NCI-H1436 (cell line): ENCODE data around the gene POLN.
"Not testable (repeated sequence)": the region's sequence is repeated elsewhere in the genome, so short reads cannot be mapped to it uniquely, and the experiment has no call there.

Source experiments
- DNase-seq: peaks from one replicate; lab custom pipeline; 2025; lab: John Stamatoyannopoulos, UW

POLN gene

GRCh38 chr4:2275044-2275397 is 33.1 kb upstream of the POLN start:
- not testable (repeated sequence) for DNase-seq

- DNase-seq = no peak
Observed at GRCh38 chr4:2274320-2275043, 32.6 kb upstream of the POLN start.

DNA sequence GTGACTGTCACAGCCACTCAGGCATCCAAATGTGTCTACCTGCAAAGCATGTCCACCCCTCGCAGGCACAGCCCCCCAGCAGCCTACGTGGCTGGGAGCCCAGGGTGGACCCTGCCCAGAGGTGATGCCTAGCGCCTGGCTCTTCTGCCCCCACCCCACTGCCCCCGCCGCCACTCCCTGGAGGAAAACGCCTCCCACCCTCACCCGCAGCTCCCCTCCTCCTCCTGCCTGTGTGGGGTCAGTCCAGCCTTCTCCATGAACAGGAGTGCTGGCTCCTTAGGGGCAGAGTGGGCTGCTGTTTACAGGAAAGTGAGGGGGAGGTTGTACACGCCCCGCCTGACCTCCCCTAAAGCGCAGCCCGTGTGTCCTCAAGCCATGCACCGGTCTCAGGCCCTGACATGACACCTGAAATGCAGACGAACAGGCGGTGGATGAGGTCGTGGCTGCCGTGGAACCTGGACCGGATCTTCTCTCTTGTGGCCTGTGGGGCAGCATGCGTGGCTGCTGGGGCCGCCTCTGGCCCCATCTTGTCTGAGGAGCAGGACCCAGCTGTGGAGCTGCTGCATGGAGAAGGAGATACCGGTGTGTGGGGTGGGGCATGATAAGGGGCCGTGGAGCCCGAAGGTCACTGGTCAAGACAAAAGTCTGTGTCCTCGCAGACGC is 31.9 kb upstream of the POLN start:
- no peak for DNase-seq

GRCh38 chr4:2273221-2273620 is 31.3 kb upstream of the POLN start:
- no peak for DNase-seq

DNA sequence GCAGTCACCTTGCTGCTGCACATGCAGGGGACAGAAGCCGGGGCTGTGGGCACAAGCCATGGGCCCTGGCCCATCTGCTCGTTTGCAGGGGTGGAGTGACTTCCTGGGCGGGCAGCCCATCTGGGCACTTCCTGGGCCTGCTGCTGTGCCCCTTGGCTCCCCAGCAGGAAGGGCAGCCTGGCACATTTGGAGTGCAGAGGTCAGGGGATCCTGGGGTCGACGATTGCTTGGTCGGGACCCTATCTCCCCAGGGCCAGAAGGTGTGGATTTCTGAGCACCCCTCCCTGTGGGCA is 30.9 kb upstream of the POLN start:
- no peak for DNase-seq

DNA sequence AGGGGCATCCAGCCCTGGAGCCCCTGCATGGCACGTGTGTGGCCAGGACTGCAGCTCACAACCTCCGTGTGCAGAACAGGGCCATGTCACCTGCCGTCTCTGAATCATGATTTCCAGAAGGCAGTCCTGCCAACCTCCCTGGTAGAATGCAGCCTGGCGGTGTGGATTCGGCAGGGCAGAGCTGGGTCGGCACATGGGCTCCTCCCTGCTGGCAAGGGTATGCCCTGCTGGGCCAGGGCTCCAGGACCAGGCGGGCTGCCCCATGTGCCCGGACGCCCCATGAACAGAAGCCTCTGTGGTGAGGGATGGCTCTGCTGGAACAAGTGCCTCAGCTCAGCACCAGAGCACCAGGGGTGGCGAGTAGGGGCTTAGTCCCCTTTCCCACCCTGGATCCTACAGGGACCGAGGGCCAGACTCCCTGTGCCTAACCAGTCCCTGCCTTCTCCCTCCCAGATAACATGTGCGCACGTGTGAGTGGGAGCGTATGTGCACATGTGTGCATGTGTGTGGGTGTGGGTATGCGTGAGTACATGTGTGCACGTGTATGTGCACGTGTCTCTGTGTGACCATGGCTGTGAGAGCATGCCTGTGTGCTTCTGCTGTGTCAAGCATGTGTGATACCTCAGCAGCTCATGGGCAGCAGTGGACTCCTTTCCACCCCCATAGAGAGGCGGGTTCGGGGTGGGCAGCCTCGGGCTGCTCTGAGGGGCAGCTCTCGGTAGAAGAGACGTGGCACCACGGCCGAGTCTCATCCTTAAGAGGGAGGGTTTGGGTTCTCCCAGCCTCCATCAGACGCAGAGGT is 30.3 kb upstream of the POLN start:
- no peak for DNase-seq

DNA sequence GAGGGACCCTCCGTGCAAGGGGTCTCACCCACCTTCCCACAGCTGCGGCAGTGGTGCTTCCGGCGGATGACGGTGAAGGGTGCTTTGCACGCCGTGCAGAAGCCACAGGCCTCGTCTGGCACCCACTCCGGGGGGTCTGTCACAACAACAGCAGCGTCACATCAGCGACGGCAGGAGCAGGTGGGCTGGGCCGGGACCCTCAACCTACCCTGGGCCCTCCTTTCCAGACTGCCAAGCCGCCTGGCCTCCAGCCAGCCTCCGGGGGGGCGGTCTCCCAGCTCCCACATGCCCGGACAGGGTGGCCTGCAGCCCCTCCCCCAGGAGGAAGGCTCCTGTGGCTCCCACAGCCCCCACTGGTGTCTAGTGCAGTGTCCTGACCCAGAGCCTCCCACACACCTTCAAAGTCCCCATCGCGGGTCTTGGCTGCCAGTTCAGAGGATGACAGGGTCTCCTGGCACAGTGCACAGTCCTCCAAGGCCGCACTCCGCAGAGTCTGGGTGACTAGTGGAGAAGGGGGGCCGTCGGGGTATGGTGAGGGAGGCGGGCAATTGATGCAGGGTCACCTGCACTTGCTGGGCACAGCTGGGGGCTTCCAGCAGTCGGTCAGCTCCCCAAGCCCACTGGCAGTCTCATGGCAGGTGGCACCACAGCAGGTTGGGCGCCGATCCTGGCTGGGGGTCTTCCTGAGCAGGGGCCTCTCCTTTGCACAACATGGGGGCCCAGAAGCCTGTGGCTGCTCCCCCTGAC is 29.5 kb upstream of the POLN start:
- DNase-seq = no peak

DNA sequence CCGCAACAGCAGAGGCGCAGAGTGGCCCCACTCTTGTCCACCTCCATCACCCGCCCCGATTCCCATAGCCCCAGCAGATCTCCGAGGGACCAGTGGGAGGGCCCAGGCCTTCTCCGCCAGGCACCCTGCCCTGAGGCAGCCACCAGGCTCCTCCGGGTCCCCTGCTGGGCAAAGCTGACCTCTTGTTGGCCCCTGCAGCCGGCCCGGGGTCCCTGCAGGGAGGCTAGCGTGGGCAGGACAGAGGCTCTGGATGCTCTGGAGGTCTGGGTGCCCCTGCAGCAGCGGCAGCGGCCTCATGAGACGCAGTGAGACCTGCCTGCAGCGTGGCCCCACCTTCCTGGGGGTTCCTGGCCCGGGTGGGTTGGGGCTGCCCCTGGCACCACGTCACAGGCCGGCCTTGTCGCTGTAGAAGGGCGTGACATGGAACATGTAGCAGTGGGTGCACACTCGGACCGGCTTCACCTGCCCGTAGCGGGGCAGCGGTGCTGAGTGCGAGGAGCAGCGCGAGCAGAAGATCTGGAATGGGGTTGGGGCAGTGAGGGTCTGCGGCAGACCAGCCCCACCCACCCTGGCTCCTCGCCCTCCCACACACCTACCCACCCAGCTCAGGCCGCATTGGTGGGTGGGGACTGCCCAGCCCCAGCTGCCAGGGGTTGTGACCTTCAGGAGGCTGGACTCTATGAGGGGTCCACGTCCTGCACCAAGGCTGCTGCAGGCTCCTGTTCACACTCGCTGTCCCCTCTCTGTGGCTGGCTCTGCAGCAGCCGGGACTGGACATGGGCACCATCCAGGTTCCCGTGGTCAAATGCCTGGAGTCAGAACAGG is 28.6 kb upstream of the POLN start:
- DNase-seq = no peak

GRCh38 chr4:2269618-2270163 is 27.8 kb upstream of the POLN start:
- no peak for DNase-seq

GRCh38 chr4:2269206-2269531 is 27.2 kb upstream of the POLN start:
- no peak for DNase-seq

DNA sequence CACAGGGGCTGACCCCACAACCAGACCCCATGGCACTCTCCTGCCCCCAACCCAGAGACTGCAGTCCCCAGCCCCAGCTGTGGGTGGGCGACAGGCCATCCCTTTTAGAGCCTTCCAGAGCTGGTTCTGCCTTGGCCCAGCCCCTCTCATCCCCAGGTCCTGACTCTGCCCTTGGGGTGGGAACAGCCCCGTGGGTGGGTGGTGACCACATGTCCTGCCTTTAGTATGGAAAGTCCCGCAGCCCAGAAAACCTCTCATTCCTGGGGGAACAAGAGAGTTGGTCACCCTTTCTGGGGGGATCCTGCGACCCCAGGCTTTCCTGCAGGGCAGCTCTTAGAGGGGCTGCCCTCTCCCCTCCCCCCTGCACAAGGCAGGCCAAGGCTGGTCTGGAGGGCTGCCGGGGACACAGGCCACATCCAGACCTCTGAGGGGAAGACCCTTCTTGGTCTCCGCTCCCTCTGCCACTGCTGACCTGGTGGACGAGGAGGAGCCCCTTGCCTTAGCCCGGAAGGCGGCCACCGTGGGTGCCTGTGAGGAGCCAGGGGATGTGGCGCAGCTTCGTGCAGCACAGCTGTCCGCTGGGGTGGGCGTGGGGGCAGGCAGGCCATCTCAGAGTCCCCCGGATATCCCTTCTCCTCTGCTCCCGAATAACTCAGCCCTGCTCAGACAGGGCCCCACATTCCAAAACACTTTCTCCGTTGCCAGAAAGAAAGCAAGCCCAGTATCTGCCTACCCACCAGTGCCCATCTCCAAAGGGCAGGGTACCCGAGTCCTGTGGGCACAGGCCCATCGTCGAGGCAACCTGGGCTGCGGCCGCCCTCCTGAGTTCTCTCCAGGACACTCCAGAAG is 26.7 kb upstream of the POLN start:
- no peak for DNase-seq

GRCh38 chr4:2267841-2268240 is 25.9 kb upstream of the POLN start:
- DNase-seq = no peak

DNA sequence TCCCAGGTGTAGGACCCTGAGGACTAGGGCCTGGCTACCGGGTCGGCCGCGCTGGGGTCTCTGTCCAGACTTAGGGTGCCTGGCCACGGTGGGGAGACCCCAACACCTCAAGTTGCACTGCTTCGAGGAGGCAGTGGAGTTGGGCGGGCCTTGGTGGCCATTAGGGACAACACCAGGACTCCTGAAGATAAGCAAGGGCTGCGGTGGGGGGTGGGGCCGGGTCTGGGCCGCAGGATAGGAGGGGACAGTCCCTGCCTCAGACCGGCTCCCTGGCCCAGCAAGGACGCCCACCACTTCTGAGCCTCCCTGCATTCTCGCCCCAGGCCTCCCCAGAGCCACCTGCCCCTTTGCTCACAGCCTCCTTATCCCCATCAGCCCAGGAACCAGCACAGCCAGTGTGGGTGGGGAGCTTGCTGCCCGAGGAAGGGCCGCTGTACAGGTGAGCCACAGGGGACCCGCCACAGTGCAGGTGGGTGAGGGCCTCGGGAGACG is 25.4 kb upstream of the POLN start:
- no peak for DNase-seq

- no peak for DNase-seq
Observed at GRCh38 chr4:2266821-2267220, 24.9 kb upstream of the POLN start.

GRCh38 chr4:2266181-2266580 is 24.3 kb upstream of the POLN start:
- no peak for DNase-seq

DNA sequence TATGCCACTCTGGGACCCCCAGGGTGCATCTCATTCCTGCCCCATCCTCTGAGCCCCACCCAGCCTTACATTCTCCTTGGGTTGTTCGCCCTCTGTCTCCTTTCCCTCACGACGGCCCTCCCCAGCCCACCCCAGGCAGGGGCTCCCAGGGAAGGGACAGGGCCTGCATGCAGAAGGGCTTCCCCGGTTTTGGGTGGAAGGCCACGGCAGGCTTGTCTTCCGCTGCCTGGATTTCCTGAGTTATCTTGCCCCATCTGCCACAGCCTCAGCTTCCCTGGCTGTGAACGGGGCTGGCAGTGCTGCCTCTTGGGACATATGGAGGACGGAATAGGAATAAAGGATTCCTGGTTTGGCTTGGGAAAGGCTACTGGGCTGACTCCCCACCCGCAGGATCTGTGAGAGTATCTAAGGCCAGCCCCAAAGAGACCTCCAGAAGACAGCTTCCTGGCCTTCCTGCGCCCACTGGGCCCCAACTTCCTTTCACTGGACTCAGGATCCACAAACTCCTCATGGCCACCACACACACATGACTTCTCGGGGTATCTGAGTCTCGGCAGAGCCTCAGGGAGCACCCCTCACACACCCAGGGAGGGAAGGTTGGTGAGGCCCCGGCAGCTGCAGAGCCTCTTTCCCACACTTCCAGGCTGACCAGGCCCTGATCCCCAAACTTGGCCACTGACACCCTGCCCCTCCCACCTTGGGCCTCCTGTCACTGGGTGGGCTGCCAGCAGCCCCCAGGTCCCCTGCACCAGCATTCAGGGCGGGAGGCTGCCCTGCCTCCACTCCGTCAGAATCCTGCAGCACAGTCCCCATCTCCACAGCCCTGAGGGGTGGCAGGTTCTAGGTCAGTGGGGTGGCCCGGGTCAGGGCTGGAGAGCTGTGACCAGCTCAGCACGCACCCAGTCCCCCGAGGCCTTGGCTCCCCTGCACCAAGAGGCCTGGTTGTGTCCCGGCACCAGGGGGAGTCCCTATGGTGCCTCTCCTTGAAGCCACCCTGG is 23.5 kb upstream of the POLN start:
- no peak for DNase-seq

DNA sequence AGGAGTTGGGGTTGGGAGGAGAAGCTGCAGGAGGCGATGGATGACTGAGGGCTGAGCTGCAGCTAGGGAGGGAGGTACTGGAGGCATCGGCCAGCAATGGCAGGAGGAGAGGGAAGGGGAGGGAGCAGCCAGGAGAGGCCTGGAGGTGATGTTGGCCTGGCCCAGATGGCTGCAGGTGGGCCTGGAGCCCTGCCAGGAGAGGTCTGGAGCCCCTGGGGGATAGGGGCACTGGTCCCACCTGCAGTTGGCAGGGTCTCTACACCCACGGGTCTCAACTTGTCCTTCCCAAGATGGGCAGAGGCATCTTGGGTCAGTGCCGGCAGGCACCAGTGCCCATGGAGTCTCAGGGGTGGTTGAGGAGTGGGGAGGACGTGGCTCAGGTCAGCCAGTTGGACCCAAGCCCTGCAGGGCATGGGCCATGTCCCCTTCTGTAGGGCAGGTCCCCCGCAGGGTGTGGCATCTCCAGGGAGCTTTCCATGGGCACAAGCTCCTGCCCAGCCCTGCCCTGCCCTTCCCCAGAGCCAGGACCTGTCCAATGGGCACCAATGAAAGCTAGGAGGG is 22.6 kb upstream of the POLN start:
- DNase-seq = no peak

DNA sequence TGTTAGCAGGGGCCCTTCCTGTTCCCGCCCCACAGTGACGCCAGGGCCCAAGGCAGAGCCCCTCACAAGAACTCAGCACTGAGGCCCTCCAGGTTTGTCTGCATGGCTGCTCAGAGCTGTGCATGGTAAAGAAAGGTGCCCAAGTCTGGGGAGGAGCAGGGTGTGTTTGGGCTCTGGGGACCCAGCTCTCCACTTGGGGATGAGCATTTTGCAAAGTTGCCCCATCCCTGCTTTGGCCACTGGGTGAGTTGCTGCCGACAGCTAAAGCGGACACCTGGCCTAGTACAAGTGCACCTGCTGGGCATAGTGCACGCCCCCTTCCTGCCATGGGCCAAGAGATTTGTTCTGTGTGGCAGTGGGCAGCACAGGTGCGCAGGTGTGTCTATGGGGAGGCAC is 22.0 kb upstream of the POLN start:
- DNase-seq = no peak

- no peak for DNase-seq
Observed at GRCh38 chr4:2262944-2263250, 21.0 kb upstream of the POLN start.
